Heart left ventricle (tissue), 13 donors: Measurements from ENCODE around the gene HCLS1.

Experiments used
- CTCF ChIP-seq, 12 donors: fragments of 200-600 bp; sonication (generic) in 4 of 12; IDR thresholded peaks; one replicate each; pipeline versions ENCODE4 v1.5.0 to v1.8.0; 2018 to 2022; ENCODE audit warnings: antibody characterized with exemption in 12 of 12, mild to moderate bottlenecking in 5 of 12
- POLR2A ChIP-seq, 2 donors: fragments of 450-650 bp; IDR thresholded peaks; one replicate each; pipeline ENCODE4 v1.6.1; 2017; ENCODE audit warnings: antibody characterized with exemption in 2 of 2, mild to moderate bottlenecking in 2 of 2, moderate library complexity in 2 of 2
- donor health status: ischemic (EF 13 %, LVEDD 7.1; RV severe dilation, severe dysfunction).
- donor health status: DM: no; HTN: yes; CAD: no.
- donor health status: DM: no; HTN: no; CAD: no.
- donor health status: ischemic (EF 25% LVEDD 6.9; RV normal size, moderate dysfunction).
- donor health status: ischemic (EF 25% LVEDD 5.7; RV mildly dilated, moderate dysfunction).
- donor health status: ischemic (EF 35%, LVEDD 5.7; RV mildly dilated, moderate dysfunction).
- donor health status: nonischemic (EF 11% LVEDD 7.7; RV severe dilation, severe dysfunction).
- donor health status: DM: yes; HTN: yes; CAD: no.
- donor health status: PGD.
- donor health status: ischemic (EF 29% LVEDD 5.4; RV normal size, mild dysfunction).
- donor health status: nonischemic (EF 23%, LVEDD 6.1; RV moderate dilation, normal function).

GRCh38 chr3:121662742-121663141, 2.0 kb upstream of the HCLS1 start:
- TF ChIP-seq CTCF (IDR thresholded peaks at IDR 0.05): no peak
- no peak for TF ChIP-seq POLR2A (IDR thresholded peaks at IDR 0.05)
